ENCODE measurements around the gene GEN1. TPM values are rescaled to one million over a fixed set of nuclear protein-coding genes. Genes with fewer than 3 reads are reported as not detected.

Gene GEN1
- total and polyA plus RNA-seq, 2 of the 13 experiments (the other 11 are each of a cell fraction or from before 2014, with no cell fraction given), result 9.9 to 27.1 TPM

DNA sequence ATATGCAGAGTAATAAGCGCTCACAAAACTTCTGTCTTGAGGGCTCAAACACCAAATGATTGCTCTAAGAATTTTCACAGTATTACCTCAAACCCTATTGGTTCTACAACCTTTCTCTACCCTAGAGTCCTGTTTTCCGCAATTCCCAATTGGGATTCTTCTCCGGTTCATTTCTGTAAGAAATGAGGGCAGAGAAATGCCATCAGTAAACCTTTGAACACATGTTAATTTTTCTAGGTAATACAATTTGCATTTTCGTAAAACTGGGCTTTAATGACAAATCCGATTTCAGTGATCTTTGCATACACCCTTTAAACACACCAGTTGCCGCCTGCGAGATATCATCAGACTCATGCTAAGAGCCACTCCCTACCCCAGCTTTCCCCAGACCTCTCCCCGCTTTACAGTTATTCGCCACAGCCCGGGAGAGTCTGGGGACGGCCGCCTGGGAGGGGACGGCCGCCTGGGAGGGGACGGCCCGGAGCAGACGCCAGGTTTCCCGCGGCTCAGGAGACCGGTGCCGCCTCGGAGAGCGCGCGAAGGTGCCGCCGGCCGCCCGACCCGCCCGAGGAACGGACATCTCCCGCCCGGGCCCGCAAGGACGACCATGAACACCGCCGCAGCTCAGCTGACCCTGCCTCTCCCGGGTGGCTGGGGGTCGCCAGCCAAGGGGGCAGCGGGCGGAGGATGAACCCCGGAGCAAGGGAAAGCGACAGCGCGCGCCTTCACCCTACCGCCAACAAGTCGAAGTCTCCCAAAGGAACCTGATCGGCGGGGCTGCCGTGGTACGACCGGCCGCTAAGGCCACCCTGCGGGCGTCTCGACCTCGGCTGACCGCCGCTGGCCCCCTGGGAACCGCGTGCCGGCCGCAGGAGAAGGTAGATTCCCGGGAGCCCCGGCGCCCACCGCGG lies 791 bp upstream of the GEN1 start (continued):
- TF ChIP-seq ZXDC (CRISPR knock-in tag; IDR thresholded peaks at IDR 0.05) (no peak), ZNF446 (CRISPR knock-in tag; IDR thresholded peaks at IDR 0.05) (0 out of 2 replicates have a peak, but pooled peaks have one; percentile 79), WIZ (CRISPR knock-in tag; IDR thresholded peaks at IDR 0.05) (peak; percentile 89), ZNF354B (CRISPR knock-in tag; IDR thresholded peaks at IDR 0.05) (peak; percentile 97), ZNF788 (CRISPR knock-in tag; IDR thresholded peaks at IDR 0.05; ENCODE audit: borderline replicate concordance) (peak; percentile 58; the same call in 1 of the 2 replicates), HIVEP1 (CRISPR knock-in tag; IDR thresholded peaks at IDR 0.05) (peak; percentile 85; the same call in 1 of the 2 replicates), NAIF1 (CRISPR knock-in tag; IDR thresholded peaks at IDR 0.05; ENCODE audit: borderline replicate concordance) (no peak), PHB2 (IDR thresholded peaks at IDR 0.05; ENCODE audit: partially characterized antibody) (no peak), MED8 (CRISPR knock-in tag; IDR thresholded peaks at IDR 0.05; ENCODE audit: insufficient replicate concordance) (peak; percentile 74), TRIM22 (IDR thresholded peaks at IDR 0.05) (no peak), CSRNP1 (CRISPR knock-in tag; IDR thresholded peaks at IDR 0.05) (peak; percentile 93), PHF20 (CRISPR knock-in tag; IDR thresholded peaks at IDR 0.05) (no peak), ZNF563 (CRISPR knock-in tag; IDR thresholded peaks at IDR 0.05) (peak; percentile 83; the same call in 1 of the 2 replicates), BATF2 (CRISPR knock-in tag; IDR thresholded peaks at IDR 0.05) (peak; percentile 93), ESRRA (CRISPR knock-in tag; IDR thresholded peaks at IDR 0.05; ENCODE audit: low read depth) (0 out of 2 replicates have a peak, but pooled peaks have one; percentile 16), MXD1 (CRISPR knock-in tag; IDR thresholded peaks at IDR 0.05) (peak; percentile 93), CBX5 (CRISPR knock-in tag; IDR thresholded peaks at IDR 0.05; ENCODE audit: borderline replicate concordance) (0 out of 2 replicates have a peak, but pooled peaks have one; percentile 11), MAF1 (CRISPR knock-in tag; IDR thresholded peaks at IDR 0.05; ENCODE audit: borderline replicate concordance) (0 out of 2 replicates have a peak, but pooled peaks have one; percentile 33), HES4 (CRISPR knock-in tag; IDR thresholded peaks at IDR 0.05; ENCODE audit: borderline replicate concordance) (peak; percentile 68)
- TF ChIP-seq, protein P1, sequence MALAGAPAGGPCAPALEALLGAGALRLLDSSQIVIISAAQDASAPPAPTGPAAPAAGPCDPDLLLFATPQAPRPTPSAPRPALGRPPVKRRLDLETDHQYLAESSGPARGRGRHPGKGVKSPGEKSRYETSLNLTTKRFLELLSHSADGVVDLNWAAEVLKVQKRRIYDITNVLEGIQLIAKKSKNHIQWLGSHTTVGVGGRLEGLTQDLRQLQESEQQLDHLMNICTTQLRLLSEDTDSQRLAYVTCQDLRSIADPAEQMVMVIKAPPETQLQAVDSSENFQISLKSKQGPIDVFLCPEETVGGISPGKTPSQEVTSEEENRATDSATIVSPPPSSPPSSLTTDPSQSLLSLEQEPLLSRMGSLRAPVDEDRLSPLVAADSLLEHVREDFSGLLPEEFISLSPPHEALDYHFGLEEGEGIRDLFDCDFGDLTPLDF (CRISPR knock-in tag; IDR thresholded peaks at IDR 0.05), result peak; percentile 7; the same call in 1 of the 2 replicates

Data from HepG2 (cell line).